Kasumi-1 (cell line): ENCODE data around the gene ANAPC16.
"Not testable (repeated sequence)": the region's sequence is repeated elsewhere in the genome, so short reads cannot be mapped to it uniquely, and the experiment has no call there.

Experiments
- DNase-seq, 2 experiments: peaks; one replicate each; lab custom pipeline; 2025; lab: John Stamatoyannopoulos, UW

Gene ANAPC16

DNA sequence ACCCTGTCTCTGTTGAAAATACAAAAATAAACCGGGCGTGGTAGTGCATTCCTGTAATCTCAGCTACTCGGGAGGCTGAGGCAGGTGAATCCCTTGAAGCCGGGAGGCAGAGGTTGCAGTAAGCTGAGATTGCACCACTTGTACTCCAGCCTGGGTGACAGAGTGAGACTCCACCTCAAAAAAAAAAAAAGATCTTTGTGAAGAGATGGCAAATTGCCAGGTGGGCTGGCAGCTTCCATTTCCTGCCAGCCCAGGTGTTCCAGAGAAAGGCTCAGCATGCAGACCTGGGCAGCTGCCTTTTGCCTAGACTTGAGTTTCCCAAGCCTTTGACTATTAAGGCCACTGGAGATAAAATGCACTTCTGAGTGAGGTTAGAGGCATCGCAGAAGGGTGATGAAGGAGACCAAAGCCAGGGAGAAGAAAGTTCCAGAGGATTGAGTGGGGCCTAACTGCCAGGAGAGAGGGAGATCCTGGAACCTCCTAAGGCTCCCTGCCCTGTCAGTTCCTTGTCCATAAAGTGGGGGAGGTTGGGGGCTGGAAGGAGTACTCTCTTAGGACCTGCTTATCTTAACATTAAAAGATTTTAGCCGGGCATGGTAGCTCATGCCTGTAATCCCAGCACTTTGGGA, 47.9 kb downstream of the ANAPC16 start:
- DNase-seq = no peak

GRCh38 chr10:72264536-72264935, 48.7 kb downstream of the ANAPC16 start:
- DNase-seq = no peak

GRCh38 chr10:72265508-72265907, 49.7 kb downstream of the ANAPC16 start:
- DNase-seq = no peak

DNA sequence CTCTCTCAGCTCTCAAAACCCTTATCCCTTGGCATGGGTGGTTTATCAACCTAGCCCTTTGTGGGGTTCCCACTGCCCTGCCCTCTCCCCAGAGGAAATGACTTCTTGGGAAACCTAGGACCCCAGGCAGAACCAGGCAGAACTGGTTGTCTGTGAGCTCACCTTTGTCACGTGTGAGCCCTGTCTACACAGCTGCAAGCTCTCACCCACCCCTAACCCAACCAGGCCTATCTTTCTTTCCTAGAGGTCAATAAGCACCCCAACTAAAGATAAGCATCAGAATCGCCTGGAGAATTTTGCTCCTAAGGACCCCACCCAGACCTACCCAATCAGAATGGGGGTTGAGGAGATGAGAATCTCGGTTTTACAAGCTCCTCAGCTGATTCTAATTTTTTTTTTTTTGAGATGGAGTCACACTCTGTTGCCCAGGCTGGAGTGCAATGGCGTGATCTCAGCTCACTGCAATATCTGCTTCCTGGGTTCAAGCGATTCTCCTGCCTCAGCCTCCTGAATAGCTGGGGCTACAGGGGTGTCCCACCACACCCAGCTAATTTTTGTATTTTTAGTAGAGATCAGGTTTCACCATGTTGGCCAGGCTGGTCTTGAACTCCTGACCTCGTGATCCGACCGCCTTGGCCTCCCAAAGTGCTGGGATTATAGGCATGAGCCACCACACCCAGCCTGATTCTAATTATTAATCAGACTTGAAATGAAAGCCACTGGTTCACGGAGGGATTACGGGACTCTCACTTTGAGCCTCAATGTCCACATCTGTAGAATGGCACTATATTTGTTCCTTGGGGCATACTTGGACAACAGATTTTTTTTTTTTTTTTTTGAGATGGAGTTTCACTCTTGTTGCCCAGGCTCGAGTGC, 50.4 kb downstream of the ANAPC16 start:
- no peak for DNase-seq

GRCh38 chr10:72267381-72267780, 51.6 kb downstream of the ANAPC16 start:
- no peak for DNase-seq

DNA sequence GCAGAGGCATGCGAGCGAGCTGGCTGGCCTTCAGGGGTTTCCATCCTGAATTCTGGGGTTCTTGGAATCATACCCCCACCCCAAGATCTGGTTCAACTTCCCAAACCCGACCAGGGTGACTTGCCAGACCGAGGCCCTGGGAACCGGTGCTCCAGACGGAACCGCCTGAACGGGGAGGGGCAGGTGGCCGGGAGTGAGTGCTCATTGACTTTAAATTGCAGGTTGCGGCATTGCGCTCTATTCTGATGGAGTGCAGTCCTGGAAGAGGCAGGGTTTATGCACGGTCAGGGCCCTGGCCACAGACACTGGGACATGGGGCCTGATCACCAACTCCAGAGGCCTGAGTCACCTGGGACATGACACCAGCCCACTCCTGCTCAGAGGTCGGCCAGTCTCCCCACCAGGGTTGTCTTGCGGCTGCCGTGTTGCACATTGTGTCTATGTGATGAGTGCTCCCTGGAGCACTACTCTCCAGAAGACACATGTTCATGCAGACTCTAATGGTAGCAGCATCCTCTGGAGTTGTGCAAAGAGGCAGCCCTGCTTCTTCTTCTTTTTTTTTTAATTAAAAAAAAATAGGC, 52.1 kb downstream of the ANAPC16 start:
- no peak for DNase-seq

DNA sequence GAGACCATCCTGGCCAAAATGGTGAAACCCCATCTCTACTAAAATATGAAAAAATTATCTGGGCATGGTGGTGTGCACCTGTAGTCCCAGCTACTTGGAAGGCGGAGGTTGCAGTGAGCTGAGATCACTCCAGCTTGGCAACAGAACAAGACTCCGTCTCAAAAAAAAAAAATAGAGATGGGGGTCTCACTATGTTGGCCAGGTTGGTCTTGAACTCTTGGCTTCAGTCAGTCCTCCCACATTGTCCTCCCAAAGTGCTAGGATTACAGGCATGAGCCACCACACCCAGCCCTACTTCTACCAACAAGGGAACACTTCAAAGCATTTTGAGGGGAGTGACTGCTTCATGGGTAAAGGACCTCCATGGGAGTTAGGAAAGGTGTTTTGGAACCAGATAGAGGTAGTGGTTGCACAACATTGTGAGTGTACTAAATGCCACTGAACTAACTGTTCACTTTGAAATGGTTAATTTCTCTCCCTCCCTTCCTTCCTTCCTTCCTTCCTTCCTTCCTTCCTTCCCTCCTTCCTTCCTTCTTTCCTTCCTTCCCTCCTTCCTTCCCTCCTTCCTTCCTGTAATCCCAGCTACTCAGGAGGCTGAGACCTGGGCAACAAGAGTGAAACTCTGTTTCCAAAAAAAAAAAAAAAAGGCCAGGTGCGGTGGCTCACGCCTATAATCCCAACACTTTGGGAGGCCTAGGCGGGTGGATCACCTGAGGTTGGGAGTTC, 52.8 kb downstream of the ANAPC16 start:
- DNase-seq = not testable (repeated sequence)

GRCh38 chr10:72270607-72271281, 54.9 kb downstream of the ANAPC16 start:
- no peak for DNase-seq

GRCh38 chr10:72272689-72273409, 57.0 kb downstream of the ANAPC16 start:
- peak; percentile 59 to 70 for DNase-seq

GRCh38 chr10:72273410-72274212, 57.8 kb downstream of the ANAPC16 start, which contains the start of gene DDIT4:
Gene DDIT4, plus strand, starts transcription at chr10:72273924. Its CDS starts 293 bp downstream, at chr10:72274217.
- DNase-seq = peak; percentile 99 to 100

GRCh38 chr10:72274213-72274729, 58.5 kb downstream of the ANAPC16 start:
- no peak for DNase-seq

GRCh38 chr10:72274730-72275350, 59.0 kb downstream of the ANAPC16 start:
- DNase-seq = peak; percentile 28 to 35

DNA sequence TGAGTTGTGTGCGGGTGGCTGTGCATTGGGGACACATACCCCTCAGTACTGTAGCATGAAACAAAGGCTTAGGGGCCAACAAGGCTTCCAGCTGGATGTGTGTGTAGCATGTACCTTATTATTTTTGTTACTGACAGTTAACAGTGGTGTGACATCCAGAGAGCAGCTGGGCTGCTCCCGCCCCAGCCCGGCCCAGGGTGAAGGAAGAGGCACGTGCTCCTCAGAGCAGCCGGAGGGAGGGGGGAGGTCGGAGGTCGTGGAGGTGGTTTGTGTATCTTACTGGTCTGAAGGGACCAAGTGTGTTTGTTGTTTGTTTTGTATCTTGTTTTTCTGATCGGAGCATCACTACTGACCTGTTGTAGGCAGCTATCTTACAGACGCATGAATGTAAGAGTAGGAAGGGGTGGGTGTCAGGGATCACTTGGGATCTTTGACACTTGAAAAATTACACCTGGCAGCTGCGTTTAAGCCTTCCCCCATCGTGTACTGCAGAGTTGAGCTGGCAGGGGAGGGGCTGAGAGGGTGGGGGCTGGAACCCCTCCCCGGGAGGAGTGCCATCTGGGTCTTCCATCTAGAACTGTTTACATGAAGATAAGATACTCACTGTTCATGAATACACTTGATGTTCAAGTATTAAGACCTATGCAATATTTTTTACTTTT, 59.7 kb downstream of the ANAPC16 start:
- DNase-seq = no peak

DNA sequence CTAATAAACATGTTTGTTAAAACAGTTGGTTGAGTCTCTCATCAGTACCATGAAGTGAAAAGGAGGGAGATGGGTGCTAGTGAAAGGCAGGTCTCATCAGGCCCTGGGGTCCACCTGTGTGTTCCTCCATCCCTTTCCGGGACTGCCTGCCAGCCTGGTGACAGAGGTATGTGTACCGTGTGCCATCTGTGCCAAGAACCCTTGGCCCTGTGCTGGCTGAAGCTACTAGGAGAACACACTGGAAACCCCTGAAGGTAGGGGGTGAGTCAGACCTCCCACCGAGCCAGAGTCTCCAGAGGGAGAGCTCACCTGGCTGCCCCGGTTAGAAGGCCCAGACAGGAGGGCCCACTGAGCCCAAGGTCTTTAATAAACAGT, 60.2 kb downstream of the ANAPC16 start:
- DNase-seq = no peak

- no peak for DNase-seq
Observed at GRCh38 chr10:72276421-72277339, 60.9 kb downstream of the ANAPC16 start.

DNA sequence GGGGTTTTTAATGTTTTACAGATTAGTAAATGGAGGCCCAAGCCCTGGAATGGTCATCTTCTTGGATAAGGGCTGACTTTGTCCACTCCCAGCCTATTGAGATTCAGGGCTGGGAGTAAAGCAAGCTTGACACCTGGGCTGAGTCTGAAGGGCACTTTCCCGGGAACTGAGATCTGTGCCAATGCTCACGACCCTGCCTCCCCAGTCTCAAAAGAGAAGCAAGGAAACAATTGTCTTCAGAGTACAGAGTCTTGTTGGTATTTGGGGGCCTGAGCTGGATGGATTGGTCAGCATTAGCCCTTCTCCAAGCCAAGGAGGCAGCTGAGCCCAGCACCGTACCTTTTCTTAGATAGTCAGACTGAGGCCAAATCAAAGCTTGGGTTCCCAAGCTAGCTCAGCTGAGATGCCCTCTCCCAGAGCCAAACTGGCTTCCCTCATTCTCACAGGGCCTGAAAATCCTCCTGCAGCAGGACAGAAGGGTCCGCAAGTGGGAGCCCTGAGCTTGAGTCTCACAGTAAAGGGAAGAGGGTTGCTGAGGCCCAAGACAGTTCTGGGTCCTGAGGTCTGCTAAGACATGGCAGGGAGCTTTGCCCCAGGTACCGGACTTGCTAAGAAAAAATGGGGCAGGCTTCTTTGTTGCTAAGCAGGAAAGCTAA, 61.7 kb downstream of the ANAPC16 start:
- no peak for DNase-seq

DNA sequence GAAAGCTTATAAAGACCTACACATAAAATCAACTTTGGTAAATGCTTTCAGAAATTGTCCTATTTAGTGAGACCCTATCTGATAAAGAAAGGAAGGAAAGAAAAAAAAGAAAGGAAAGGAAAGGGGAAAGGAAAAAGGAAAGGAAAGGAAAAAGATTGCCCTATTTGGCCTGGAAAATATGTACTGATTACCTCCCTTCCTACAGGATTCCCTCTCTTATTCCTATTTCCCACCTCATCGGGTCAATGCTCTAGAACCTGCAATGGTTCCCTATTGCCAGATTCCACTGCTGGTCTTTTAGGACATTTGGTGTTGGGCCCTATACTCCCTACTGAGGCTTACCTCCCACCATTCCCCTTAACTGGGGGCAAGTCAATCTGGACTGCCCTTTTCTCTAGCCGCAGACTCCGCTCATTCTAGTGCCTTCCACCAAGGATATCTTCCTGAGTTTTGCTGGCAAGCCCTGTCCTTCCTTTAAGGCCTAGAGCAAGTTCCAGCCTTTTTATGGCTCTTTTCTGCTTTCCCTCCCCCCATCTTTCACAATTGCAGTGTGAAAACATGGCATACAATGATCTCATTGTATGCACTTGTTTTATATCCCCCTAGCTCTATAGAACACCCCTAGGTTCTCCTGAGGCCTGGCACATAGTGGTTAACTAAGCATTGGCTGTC, 62.3 kb downstream of the ANAPC16 start:
- no peak for DNase-seq
